GM23248 (cell line): ENCODE results near the gene RYR3. TPM values are rescaled to one million over a fixed set of nuclear protein-coding genes. Genes with fewer than 3 reads are reported as not detected.
A peak's percentile ranks its signal among the peaks of the same experiment; 100 is the strongest.
"Not testable (repeated sequence)": the region's sequence is repeated elsewhere in the genome, so short reads cannot be mapped to it uniquely, and the experiment has no call there.

Source experiments
- DNase-seq: peaks from one replicate; pipeline ENCODE4 v3.0.0-alpha.2; 2015
- H2AFZ ChIP-seq: fragments of 200-600 bp; sonication (generic); 2 replicates; pipeline ENCODE4 v1.6.1; 2016; ENCODE audit warnings: antibody characterized with exemption
- H3F3A ChIP-seq: fragments of 200-600 bp; sonication (generic); 2 replicates; pipeline ENCODE4 v1.6.1; 2016; ENCODE audit warnings: mild to moderate bottlenecking, antibody characterized with exemption, mixed run types; ENCODE audit not compliant: insufficient read depth
- H3K27ac ChIP-seq: fragments of 200-600 bp; sonication (generic); 2 replicates; pipeline ENCODE4 v1.5.1; 2016; ENCODE audit warnings: mild to moderate bottlenecking
- H3K27me3 ChIP-seq: fragments of 200-600 bp; sonication (generic); replicated peaks from 2 replicates; pipeline ENCODE4 v1.6.1; 2016; ENCODE audit warnings: mild to moderate bottlenecking; ENCODE audit not compliant: insufficient read depth
- H3K36me3 ChIP-seq: fragments of 200-600 bp; sonication (generic); 2 replicates; pipeline ENCODE4 v1.6.1; 2016; ENCODE audit warnings: low read depth, mild to moderate bottlenecking
- H3K4me1 ChIP-seq: fragments of 200-600 bp; sonication (generic); 2 replicates; pipeline ENCODE4 v1.6.1; 2016; ENCODE audit warnings: mild to moderate bottlenecking; ENCODE audit not compliant: insufficient read depth
- H3K4me2 ChIP-seq: fragments of 200-600 bp; sonication (generic); one replicate; pipeline ENCODE4 v1.6.1; 2016; ENCODE audit warnings: mild to moderate bottlenecking; ENCODE audit not compliant: unreplicated experiment
- H3K4me3 ChIP-seq: fragments of 200-600 bp; sonication (generic); 2 replicates; pipeline ENCODE4 v1.5.1; 2016; ENCODE audit warnings: mild to moderate bottlenecking
- H3K79me2 ChIP-seq: fragments of 200-600 bp; sonication (generic); 2 replicates; pipeline ENCODE4 v1.6.1; 2016; ENCODE audit warnings: mild to moderate bottlenecking; ENCODE audit not compliant: insufficient read depth
- H3K9ac ChIP-seq: fragments of 200-600 bp; sonication (generic); 2 replicates; pipeline ENCODE4 v1.6.1; 2016; ENCODE audit warnings: mild to moderate bottlenecking
- H3K9me2 ChIP-seq: fragments of 200-600 bp; sonication (generic); 2 replicates; pipeline ENCODE4 v1.6.1; 2016; ENCODE audit warnings: mixed run types, mild to moderate bottlenecking, moderate library complexity; ENCODE audit not compliant: insufficient read depth
- H3K9me3 ChIP-seq: fragments of 200-600 bp; sonication (generic); one replicate; pipeline ENCODE4 v1.6.1; 2017; ENCODE audit warnings: low read depth
- H4K20me1 ChIP-seq: fragments of 200-600 bp; sonication (generic); 2 replicates; pipeline ENCODE4 v1.6.0; 2016; ENCODE audit not compliant: insufficient read depth
- EZH2 ChIP-seq: fragments of 200-600 bp; sonication (generic); IDR thresholded peaks from 2 replicates; pipeline ENCODE4 v1.6.1; 2018; ENCODE audit warnings: antibody characterized with exemption, mild to moderate bottlenecking; ENCODE audit not compliant: insufficient read depth, poor library complexity, severe bottlenecking
- EZH2phosphoT487 ChIP-seq: fragments of 200-600 bp; sonication (generic); IDR thresholded peaks from 2 replicates; pipeline ENCODE4 v1.6.1; 2018; ENCODE audit warnings: antibody characterized with exemption, moderate library complexity, mild to moderate bottlenecking, low read depth; ENCODE audit not compliant: insufficient read depth
- WGBS, 2 experiments: methylation state at CpG; one replicate each; pipeline ENCODE4 v1.1.6; 2015 to 2017; ENCODE audit warnings: low lambda C conversion rate in 2 of 2, low coverage in 1 of 2; ENCODE audit errors: missing lambda C conversion rate in 2 of 2; 5-methylcytosine and 5-hydroxymethylcytosine counted together
- in situ Hi-C: fragments of 300-500 bp; cut with MboI; formaldehyde crosslinking; loops from 2 replicates; pipeline ENCODE4 v1.15.0; 2020
- polyA plus RNA-seq: library from polyadenylated mRNA; unstranded; fragments of >200 nt; fragmentation: Nextera tagmentation; extraction: Ambion mirVana; gene quantifications from 2 replicates; pipeline ENCODE4 v1.2.1, GENCODE V29; 2016
- total RNA-seq: library from RNA; depleted of rRNA; stranded (reverse); fragments of >200 nt; shearing (Covaris generic); gene quantifications from 2 replicates; pipeline ENCODE4 v1.2.3, GENCODE V29; 2014

Gene RYR3
- total and polyA plus RNA-seq, 2 experiments from 2014 or later: 0.26 TPM; not detected in 1

DNA sequence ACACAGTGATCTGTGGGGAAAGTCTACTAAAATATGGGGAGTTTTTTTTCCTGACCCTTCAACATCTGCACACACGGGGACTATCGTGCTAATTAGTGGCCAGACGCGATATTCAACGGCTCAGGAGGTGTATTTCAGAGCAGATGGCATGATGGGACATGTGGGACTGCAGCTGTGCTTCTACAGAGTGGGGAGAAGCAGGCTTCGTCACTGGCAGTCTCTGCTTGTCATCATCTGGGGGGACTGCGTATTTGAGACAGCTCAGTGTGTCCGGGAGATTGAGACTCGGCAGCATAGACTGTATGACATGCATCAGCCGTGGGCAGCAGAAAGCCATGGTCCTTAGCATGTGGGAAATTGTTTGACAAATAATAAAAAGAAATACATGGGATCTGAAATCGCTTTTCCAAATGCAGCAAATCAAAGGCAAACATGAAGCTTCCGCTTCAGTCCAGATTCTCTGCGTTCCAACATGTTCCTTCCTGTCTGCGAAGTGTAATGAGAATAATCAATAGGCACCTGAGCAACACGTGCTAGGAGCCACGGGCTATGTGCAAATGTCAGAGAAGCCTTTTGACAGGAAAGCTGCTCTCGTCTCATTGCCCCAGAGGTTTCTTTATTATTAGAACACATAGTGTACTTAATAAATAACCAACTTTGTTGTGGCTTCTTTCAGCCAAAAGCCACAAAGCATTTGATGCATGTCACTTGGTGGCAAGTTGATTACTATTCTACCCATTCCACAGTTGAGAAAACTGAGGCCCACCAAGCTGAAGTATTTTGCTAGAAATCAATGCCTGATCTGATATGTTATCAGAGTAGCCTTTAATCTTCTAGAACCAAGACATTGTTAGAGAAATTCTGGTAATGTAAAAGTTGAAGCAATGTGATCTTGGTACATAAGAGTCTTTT lies 276.3 kb downstream of the RYR3 start:
- Histone ChIP-seq H3K36me3 (no peaks in the 10 kb centered on the region), H4K20me1 (no peaks in the 10 kb centered on the region), H3K4me3 (no peak overlapping the region), H3K27me3 (peaks cover 19% of the 10 kb centered on the region), H3K79me2 (no peaks in the 10 kb centered on the region), H3K4me2 (peak overlapping the region; percentile 14), H2AFZ (no peak overlapping the region), H3F3A (peaks cover 16% of the 10 kb centered on the region; the same call in 1 of the 2 replicates), H3K9me3 (no peaks in the 10 kb centered on the region), H3K27ac (no peak overlapping the region), H3K4me1 (peaks cover 7% of the 10 kb centered on the region; the same call in 1 of the 2 replicates), H3K9me2 (no peaks in the 10 kb centered on the region), H3K9ac (no peak overlapping the region)
- 58 to 63% methylated on average over 17 of the region's 17 CpGs for WGBS, 2 experiments
- in situ Hi-C loops: no loop called here
- TF ChIP-seq EZH2 (no peak), EZH2phosphoT487 (no peak)
- DNase-seq: no peak

DNA sequence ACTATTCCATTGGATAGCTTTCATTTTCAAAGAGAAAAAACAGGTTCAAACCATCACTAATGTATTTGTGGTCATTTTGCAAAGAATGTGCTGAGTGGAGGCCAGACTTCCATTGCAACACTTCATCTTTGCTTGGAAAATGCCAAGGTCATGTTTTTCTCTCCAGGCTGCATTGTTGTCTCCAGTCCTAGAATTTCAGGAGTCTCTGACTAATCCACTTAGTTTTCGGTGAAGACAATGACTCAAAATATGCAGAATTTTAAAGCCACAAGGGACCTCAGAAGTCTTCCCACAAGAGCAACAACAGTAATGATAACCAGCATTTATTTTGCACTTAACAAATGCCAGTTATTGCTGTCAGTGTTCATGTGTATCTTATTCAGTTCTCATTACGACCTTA lies 277.0 kb downstream of the RYR3 start:
- Histone ChIP-seq H3K9me2 (no peaks in the 10 kb centered on the region), H3K36me3 (no peaks in the 10 kb centered on the region), H4K20me1 (no peaks in the 10 kb centered on the region), H3K9me3 (no peaks in the 10 kb centered on the region), H3K9ac (no peak overlapping the region), H3F3A (peaks cover 16% of the 10 kb centered on the region; the same call in 1 of the 2 replicates), H3K27me3 (peaks cover 19% of the 10 kb centered on the region), H3K79me2 (no peaks in the 10 kb centered on the region), H2AFZ (no peak overlapping the region), H3K4me1 (peaks cover 7% of the 10 kb centered on the region; the same call in 1 of the 2 replicates), H3K4me3 (no peak overlapping the region), H3K27ac (peak overlapping the region; percentile 37), H3K4me2 (peak overlapping the region; percentile 14)
- TF ChIP-seq EZH2phosphoT487 (peak; percentile 88), EZH2 (no peak)
- DNase-seq: peak; percentile 84
- in situ Hi-C loops: no loop called here
- WGBS, 2 experiments: 2% methylated on average over 2 of the region's 2 CpGs

DNA sequence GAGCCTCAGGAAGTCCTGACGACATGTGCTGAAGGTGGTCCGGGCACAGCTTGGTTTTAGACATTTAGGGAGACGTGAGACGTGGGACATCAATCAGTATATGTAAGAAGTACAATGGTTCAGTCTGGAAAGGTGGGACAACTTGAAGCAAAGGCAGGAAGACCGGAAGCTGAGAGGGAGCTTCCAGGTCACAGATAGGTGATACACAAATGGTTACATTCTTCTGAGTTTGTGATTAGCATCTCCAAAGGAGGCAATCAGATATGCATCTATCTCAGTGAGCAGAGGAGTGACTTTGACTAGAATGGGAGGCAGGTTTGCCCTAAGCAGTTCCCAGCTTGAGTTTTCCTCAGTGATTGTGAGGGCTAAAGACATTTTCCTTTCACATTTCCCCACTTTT lies 282.1 kb downstream of the RYR3 start:
- Histone ChIP-seq H3K36me3 (no peaks in the 10 kb centered on the region), H3K27me3 (peaks cover 31% of the 10 kb centered on the region), H3K4me2 (no peak overlapping the region), H4K20me1 (no peaks in the 10 kb centered on the region), H3K79me2 (no peaks in the 10 kb centered on the region), H3K9ac (no peak overlapping the region), H3K4me1 (peaks cover 7% of the 10 kb centered on the region; the same call in 1 of the 2 replicates), H3K9me3 (no peaks in the 10 kb centered on the region), H3K27ac (no peak overlapping the region), H2AFZ (no peak overlapping the region), H3F3A (peaks cover 9% of the 10 kb centered on the region; the same call in 1 of the 2 replicates), H3K9me2 (no peaks in the 10 kb centered on the region), H3K4me3 (no peak overlapping the region)
- WGBS, 2 experiments: 34 to 47% methylated on average over 5 of the region's 5 CpGs
- in situ Hi-C loops: no loop called here
- no peak for TF ChIP-seq EZH2phosphoT487
- TF ChIP-seq EZH2: no peak
- no peak for DNase-seq

DNA sequence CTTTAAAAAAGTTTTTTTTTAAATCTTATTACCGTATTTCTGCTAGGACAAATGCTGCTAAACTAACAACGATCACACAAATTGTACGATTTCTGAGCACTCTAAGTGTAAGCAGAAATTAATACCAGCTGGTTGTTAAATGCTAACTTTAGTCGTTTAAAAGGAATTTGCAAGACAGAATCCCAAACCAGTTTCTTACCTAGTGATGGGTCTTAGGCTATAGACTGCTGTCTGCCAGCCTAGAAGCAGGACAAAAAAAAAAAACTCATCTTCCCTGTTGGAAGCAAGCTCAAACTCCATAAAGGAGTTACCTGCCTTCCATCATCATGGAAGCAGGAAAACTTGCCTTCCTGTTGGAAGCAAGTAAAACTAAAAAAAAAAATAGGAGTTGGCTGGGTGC lies 287.6 kb downstream of the RYR3 start:
- H3K79me2 ChIP-seq, H2AFZ ChIP-seq, H3K9me2 ChIP-seq, H4K20me1 ChIP-seq, H3F3A ChIP-seq, H3K9me3 ChIP-seq, H3K4me3 ChIP-seq, DNase-seq, H3K27ac ChIP-seq, in situ Hi-C loops, H3K4me2 ChIP-seq, H3K36me3 ChIP-seq, H3K4me1 ChIP-seq, H3K9ac ChIP-seq: not testable (repeated sequence)
- peaks cover 19% of the 10 kb centered on the region for H3K27me3 ChIP-seq
- 12% methylated on average over 4 of the region's 4 CpGs for WGBS, 2 experiments
